ENCODE data around the gene ANGEL1.
A peak's percentile ranks its signal among the peaks of the same experiment; 100 is the strongest.

The ANGEL1 gene

DNA sequence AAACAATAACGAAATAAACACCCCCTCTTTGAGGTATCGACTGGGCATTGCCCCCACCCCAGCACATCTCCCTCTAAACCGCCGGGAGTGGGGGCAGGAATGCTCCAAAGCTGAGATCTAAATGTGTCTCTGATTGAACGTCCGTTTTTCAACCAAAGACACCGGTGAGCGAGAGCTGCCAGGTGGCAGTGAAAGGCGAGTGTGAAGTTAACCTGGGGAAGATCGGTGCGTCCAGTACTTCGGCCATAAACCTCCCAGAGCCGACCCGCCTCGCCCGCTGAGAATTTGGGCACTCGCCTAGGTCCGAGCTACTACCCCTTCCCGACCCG is 625 bp downstream of the ANGEL1 start:
- Histone ChIP-seq H3K36me3 (peaks cover 10% of the 10 kb centered on the region), H3K9me3 (ENCODE audit: severe bottlenecking) (peaks cover 2% of the 10 kb centered on the region), H3K27me3 (ENCODE audit: insufficient read depth, low read depth, severe bottlenecking) (no peaks in the 10 kb centered on the region), H3K27ac (peak overlapping the region; percentile 80), H3K4me3 (ENCODE audit: low read depth, low read length) (peak overlapping the region; percentile 89)
- DNase-seq: no peak
- TF ChIP-seq, protein P1, sequence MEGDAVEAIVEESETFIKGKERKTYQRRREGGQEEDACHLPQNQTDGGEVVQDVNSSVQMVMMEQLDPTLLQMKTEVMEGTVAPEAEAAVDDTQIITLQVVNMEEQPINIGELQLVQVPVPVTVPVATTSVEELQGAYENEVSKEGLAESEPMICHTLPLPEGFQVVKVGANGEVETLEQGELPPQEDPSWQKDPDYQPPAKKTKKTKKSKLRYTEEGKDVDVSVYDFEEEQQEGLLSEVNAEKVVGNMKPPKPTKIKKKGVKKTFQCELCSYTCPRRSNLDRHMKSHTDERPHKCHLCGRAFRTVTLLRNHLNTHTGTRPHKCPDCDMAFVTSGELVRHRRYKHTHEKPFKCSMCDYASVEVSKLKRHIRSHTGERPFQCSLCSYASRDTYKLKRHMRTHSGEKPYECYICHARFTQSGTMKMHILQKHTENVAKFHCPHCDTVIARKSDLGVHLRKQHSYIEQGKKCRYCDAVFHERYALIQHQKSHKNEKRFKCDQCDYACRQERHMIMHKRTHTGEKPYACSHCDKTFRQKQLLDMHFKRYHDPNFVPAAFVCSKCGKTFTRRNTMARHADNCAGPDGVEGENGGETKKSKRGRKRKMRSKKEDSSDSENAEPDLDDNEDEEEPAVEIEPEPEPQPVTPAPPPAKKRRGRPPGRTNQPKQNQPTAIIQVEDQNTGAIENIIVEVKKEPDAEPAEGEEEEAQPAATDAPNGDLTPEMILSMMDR (IDR thresholded peaks at IDR 0.05; ENCODE audit: low read depth, low read length): no peak

DNA sequence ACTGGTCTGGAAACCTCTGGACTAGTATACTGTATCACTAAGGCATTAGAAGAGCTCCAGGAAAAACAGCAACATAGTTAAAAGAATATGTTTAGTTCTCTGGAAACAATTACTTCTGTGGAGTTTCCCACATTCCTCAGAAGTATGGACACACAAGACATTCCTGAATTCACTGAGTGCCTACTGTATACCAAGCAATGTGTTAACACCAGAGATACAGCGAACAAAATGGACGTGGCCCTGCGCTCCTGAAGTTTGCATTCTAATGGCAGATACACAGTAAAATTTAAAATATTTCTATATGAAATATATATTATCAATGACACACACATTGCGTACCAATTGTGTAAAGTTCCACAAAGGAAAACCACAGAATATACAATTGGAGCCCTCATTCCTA is 1.1 kb downstream of the ANGEL1 start:
- H3K27me3 ChIP-seq (ENCODE audit: insufficient read depth, low read depth, severe bottlenecking): no peaks in the 10 kb centered on the region
- H3K4me3 ChIP-seq (ENCODE audit: low read depth, low read length): peak overlapping the region; percentile 89
- no peak overlapping the region for H3K27ac ChIP-seq
- H3K9me3 ChIP-seq (ENCODE audit: severe bottlenecking): peaks cover 2% of the 10 kb centered on the region
- TF ChIP-seq, protein P1 (IDR thresholded peaks at IDR 0.05; ENCODE audit: low read depth, low read length): no peak
- H3K36me3 ChIP-seq: peaks cover 10% of the 10 kb centered on the region
- DNase-seq: no peak

DNA sequence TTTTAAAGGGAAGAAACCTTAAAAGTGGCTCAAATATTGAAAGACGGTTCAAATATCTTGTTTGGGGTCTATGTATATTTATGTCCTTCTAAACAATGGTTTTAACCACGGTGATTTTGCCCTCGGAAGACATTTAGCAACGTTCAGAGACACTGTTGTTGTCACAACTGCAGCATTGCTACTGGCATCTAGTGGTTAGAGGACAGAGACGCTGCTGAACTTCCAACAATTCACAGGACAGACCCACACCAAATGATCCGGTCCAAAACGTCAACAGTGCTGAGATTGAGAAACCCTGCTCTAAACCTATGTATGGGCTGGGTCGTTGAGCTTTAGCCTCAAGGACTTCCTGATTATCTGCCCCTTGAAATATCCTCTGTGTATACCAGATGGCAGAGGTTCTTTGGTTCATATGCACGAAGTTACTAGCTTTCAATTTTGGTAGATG is 1.7 kb downstream of the ANGEL1 start:
- peaks cover 2% of the 10 kb centered on the region for H3K9me3 ChIP-seq (ENCODE audit: severe bottlenecking)
- TF ChIP-seq, protein P1 (IDR thresholded peaks at IDR 0.05; ENCODE audit: low read depth, low read length): peak; percentile 55
- peak overlapping the region; percentile 20; the same call in 1 of the 2 replicates for H3K4me3 ChIP-seq (ENCODE audit: low read depth, low read length)
- peaks cover 10% of the 10 kb centered on the region for H3K36me3 ChIP-seq
- H3K27me3 ChIP-seq (ENCODE audit: insufficient read depth, low read depth, severe bottlenecking): no peaks in the 10 kb centered on the region
- no peak overlapping the region for H3K27ac ChIP-seq
- DNase-seq: peak; percentile 21

DNA sequence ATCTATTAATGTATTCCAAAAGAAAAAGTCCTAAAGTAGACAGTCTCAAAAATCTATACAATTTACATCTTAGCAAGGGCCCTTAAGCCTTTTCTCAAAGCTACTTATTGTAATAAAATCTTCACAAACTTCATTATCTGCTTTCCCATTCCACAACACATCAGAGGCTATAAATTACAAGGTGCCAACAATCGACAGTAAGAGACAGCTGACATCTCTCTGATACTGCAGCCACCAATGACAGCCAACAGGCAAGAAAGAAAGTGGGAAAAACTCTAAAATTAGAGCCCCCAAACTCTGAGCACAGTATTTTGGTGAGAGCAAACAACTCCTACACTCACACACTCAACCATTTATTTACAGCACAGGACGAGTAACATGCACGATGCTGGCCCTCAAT is 2.2 kb downstream of the ANGEL1 start:
- Histone ChIP-seq H3K27ac (no peak overlapping the region), H3K27me3 (ENCODE audit: insufficient read depth, low read depth, severe bottlenecking) (no peaks in the 10 kb centered on the region), H3K4me3 (ENCODE audit: low read depth, low read length) (no peak overlapping the region), H3K36me3 (peaks cover 10% of the 10 kb centered on the region), H3K9me3 (ENCODE audit: severe bottlenecking) (peaks cover 2% of the 10 kb centered on the region)
- DNase-seq: no peak
- TF ChIP-seq, protein P1 (IDR thresholded peaks at IDR 0.05; ENCODE audit: low read depth, low read length): no peak

DNA sequence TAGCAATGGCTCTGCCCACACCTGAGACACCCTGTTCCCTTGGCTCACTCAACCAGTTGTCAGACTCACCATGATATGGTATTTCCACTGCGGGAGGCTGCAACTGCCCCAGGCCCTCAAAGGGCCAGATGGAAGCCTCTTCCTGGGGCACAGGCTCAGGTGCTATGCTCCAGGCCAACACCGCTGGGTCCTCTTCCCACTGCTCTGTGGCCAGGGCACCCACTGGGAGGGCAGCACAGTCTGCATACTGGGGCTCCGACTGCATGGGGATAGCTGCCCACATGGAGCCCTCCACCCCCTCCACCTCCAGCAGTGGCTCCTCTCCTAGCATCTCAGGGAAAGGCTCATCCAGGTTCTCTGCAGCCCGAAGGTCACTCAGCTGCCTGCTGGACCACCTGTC is 3.7 kb downstream of the ANGEL1 start:
- TF ChIP-seq, protein P1 (IDR thresholded peaks at IDR 0.05; ENCODE audit: low read depth, low read length): no peak
- Histone ChIP-seq H3K36me3 (peaks cover 15% of the 10 kb centered on the region), H3K9me3 (ENCODE audit: severe bottlenecking) (peaks cover 2% of the 10 kb centered on the region), H3K27ac (no peak overlapping the region), H3K4me3 (ENCODE audit: low read depth, low read length) (no peak overlapping the region), H3K27me3 (ENCODE audit: insufficient read depth, low read depth, severe bottlenecking) (no peaks in the 10 kb centered on the region)
- DNase-seq: no peak

DNA sequence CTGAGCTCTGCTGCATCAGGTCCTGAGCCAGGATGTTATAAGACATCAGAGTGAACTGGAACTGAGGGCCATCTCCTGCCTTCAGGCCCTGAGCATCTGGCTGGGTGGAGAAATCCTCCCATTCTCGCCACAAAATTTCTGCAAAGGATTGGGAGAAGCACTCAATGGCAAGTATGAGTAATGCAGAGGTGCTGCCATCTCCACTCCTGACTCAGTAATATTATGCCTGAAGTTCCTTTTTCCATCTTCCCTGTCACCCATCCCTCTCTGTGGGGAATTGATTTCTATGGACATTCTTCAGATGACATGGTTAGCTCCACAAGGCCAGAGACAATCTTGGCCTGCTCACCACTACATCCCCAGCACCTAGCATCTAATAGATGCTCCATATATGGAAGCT is 4.7 kb downstream of the ANGEL1 start:
- no peaks in the 10 kb centered on the region for H3K9me3 ChIP-seq (ENCODE audit: severe bottlenecking)
- no peak for DNase-seq
- TF ChIP-seq, protein P1 (IDR thresholded peaks at IDR 0.05; ENCODE audit: low read depth, low read length): no peak
- 0 out of 2 replicates have a peak overlapping the region, but pooled peaks have one; percentile 9 for H3K27ac ChIP-seq
- no peaks in the 10 kb centered on the region for H3K27me3 ChIP-seq (ENCODE audit: insufficient read depth, low read depth, severe bottlenecking)
- H3K4me3 ChIP-seq (ENCODE audit: low read depth, low read length): no peak overlapping the region
- H3K36me3 ChIP-seq: peaks cover 25% of the 10 kb centered on the region
